ENCODE results near the gene SLC20A1.
"Not testable (repeated sequence)": the region's sequence is repeated elsewhere in the genome, so short reads cannot be mapped to it uniquely, and the experiment has no call there.

SLC20A1 gene

GRCh38 chr2:112607680-112608438, 37.9 kb upstream of the SLC20A1 start:
- Histone ChIP-seq H3K9me3 (ENCODE audit: control insufficient read depth, low read length) (no peaks in the 10 kb centered on the region), H3K27me3 (ENCODE audit: control insufficient read depth, insufficient read depth, low read length, poor library complexity, severe bottlenecking) (no peaks in the 10 kb centered on the region), H3K4me1 (ENCODE audit: control insufficient read depth, insufficient read depth, low read length) (no peaks in the 10 kb centered on the region), H3K36me3 (ENCODE audit: control insufficient read depth, insufficient read depth, low read length) (no peaks in the 10 kb centered on the region), H3K27ac (ENCODE audit: insufficient read depth, low read depth, low read length, poor library complexity, severe bottlenecking) (no peak overlapping the region), H3K4me3 (ENCODE audit: insufficient read depth, low read depth, low read length) (no peak overlapping the region)
- WGBS, 2 experiments: 91 to 92% methylated on average over 7 to 8 of the region's 8 CpGs

GRCh38 chr2:112609320-112609719, 36.4 kb upstream of the SLC20A1 start:
- H3K4me1 ChIP-seq (ENCODE audit: control insufficient read depth, insufficient read depth, low read length); H3K27ac ChIP-seq (ENCODE audit: insufficient read depth, low read depth, low read length, poor library complexity, severe bottlenecking); H3K4me3 ChIP-seq (ENCODE audit: insufficient read depth, low read depth, low read length); H3K36me3 ChIP-seq (ENCODE audit: control insufficient read depth, insufficient read depth, low read length); H3K9me3 ChIP-seq (ENCODE audit: control insufficient read depth, low read length); H3K27me3 ChIP-seq (ENCODE audit: control insufficient read depth, insufficient read depth, low read length, poor library complexity, severe bottlenecking): not testable (repeated sequence)
- WGBS, 2 experiments: 89 to 92% methylated on average over 4 of the region's 4 CpGs

- not testable (repeated sequence) for H3K27ac ChIP-seq (ENCODE audit: insufficient read depth, low read depth, low read length, poor library complexity, severe bottlenecking); H3K9me3 ChIP-seq (ENCODE audit: control insufficient read depth, low read length); H3K4me3 ChIP-seq (ENCODE audit: insufficient read depth, low read depth, low read length); H3K4me1 ChIP-seq (ENCODE audit: control insufficient read depth, insufficient read depth, low read length); H3K36me3 ChIP-seq (ENCODE audit: control insufficient read depth, insufficient read depth, low read length); H3K27me3 ChIP-seq (ENCODE audit: control insufficient read depth, insufficient read depth, low read length, poor library complexity, severe bottlenecking)
- WGBS, 2 experiments: 80 to 100% methylated on average over 1 of the region's 1 CpG
Measured at GRCh38 chr2:112612283-112612682, 33.5 kb upstream of the SLC20A1 start.

GRCh38 chr2:112614201-112614840, 31.4 kb upstream of the SLC20A1 start:
- no peak overlapping the region for H3K27ac ChIP-seq (ENCODE audit: insufficient read depth, low read depth, low read length, poor library complexity, severe bottlenecking)
- whole genome bisulfite sequencing, 2 experiments: 38 to 41% methylated on average over 13 of the region's 13 CpGs
- H3K36me3 ChIP-seq (ENCODE audit: control insufficient read depth, insufficient read depth, low read length): no peaks in the 10 kb centered on the region
- H3K9me3 ChIP-seq (ENCODE audit: control insufficient read depth, low read length): no peaks in the 10 kb centered on the region
- no peak overlapping the region for H3K4me3 ChIP-seq (ENCODE audit: insufficient read depth, low read depth, low read length)
- H3K4me1 ChIP-seq (ENCODE audit: control insufficient read depth, insufficient read depth, low read length): peaks cover 8% of the 10 kb centered on the region
- H3K27me3 ChIP-seq (ENCODE audit: control insufficient read depth, insufficient read depth, low read length, poor library complexity, severe bottlenecking): no peaks in the 10 kb centered on the region

- no peak overlapping the region for H3K4me3 ChIP-seq (ENCODE audit: insufficient read depth, low read depth, low read length)
- H3K4me1 ChIP-seq (ENCODE audit: control insufficient read depth, insufficient read depth, low read length): peaks cover 8% of the 10 kb centered on the region
- H3K27me3 ChIP-seq (ENCODE audit: control insufficient read depth, insufficient read depth, low read length, poor library complexity, severe bottlenecking): no peaks in the 10 kb centered on the region
- no peaks in the 10 kb centered on the region for H3K9me3 ChIP-seq (ENCODE audit: control insufficient read depth, low read length)
- no peak overlapping the region for H3K27ac ChIP-seq (ENCODE audit: insufficient read depth, low read depth, low read length, poor library complexity, severe bottlenecking)
- H3K36me3 ChIP-seq (ENCODE audit: control insufficient read depth, insufficient read depth, low read length): no peaks in the 10 kb centered on the region
- 95% methylated on average over 8 of the region's 8 CpGs for WGBS, 2 experiments
Measured at GRCh38 chr2:112615051-112615450, 30.7 kb upstream of the SLC20A1 start.

GRCh38 chr2:112615798-112616197, 29.9 kb upstream of the SLC20A1 start:
- 93 to 94% methylated on average over 2 of the region's 2 CpGs for WGBS, 2 experiments
- not testable (repeated sequence) for H3K9me3 ChIP-seq (ENCODE audit: control insufficient read depth, low read length); H3K27me3 ChIP-seq (ENCODE audit: control insufficient read depth, insufficient read depth, low read length, poor library complexity, severe bottlenecking); H3K36me3 ChIP-seq (ENCODE audit: control insufficient read depth, insufficient read depth, low read length); H3K4me1 ChIP-seq (ENCODE audit: control insufficient read depth, insufficient read depth, low read length); H3K27ac ChIP-seq (ENCODE audit: insufficient read depth, low read depth, low read length, poor library complexity, severe bottlenecking); H3K4me3 ChIP-seq (ENCODE audit: insufficient read depth, low read depth, low read length)

- Histone ChIP-seq H3K27me3 (ENCODE audit: control insufficient read depth, insufficient read depth, low read length, poor library complexity, severe bottlenecking) (no peaks in the 10 kb centered on the region), H3K4me1 (ENCODE audit: control insufficient read depth, insufficient read depth, low read length) (peaks cover 8% of the 10 kb centered on the region), H3K36me3 (ENCODE audit: control insufficient read depth, insufficient read depth, low read length) (no peaks in the 10 kb centered on the region), H3K27ac (ENCODE audit: insufficient read depth, low read depth, low read length, poor library complexity, severe bottlenecking) (no peak overlapping the region), H3K9me3 (ENCODE audit: control insufficient read depth, low read length) (no peaks in the 10 kb centered on the region), H3K4me3 (ENCODE audit: insufficient read depth, low read depth, low read length) (no peak overlapping the region)
- 80 to 86% methylated on average over 4 to 5 of the region's 6 CpGs for WGBS, 2 experiments
Measured at GRCh38 chr2:112618383-112618782, 27.4 kb upstream of the SLC20A1 start.

GRCh38 chr2:112621790-112622527, 23.8 kb upstream of the SLC20A1 start:
- Histone ChIP-seq H3K36me3 (ENCODE audit: control insufficient read depth, insufficient read depth, low read length) (no peaks in the 10 kb centered on the region), H3K9me3 (ENCODE audit: control insufficient read depth, low read length) (no peaks in the 10 kb centered on the region), H3K4me3 (ENCODE audit: insufficient read depth, low read depth, low read length) (no peak overlapping the region), H3K27ac (ENCODE audit: insufficient read depth, low read depth, low read length, poor library complexity, severe bottlenecking) (no peak overlapping the region), H3K4me1 (ENCODE audit: control insufficient read depth, insufficient read depth, low read length) (no peaks in the 10 kb centered on the region), H3K27me3 (ENCODE audit: control insufficient read depth, insufficient read depth, low read length, poor library complexity, severe bottlenecking) (no peaks in the 10 kb centered on the region)
- WGBS, 2 experiments: 90 to 92% methylated on average over 22 of the region's 22 CpGs

GRCh38 chr2:112622528-112622849, 23.2 kb upstream of the SLC20A1 start:
- no peaks in the 10 kb centered on the region for H3K4me1 ChIP-seq (ENCODE audit: control insufficient read depth, insufficient read depth, low read length)
- no peak overlapping the region for H3K27ac ChIP-seq (ENCODE audit: insufficient read depth, low read depth, low read length, poor library complexity, severe bottlenecking)
- H3K27me3 ChIP-seq (ENCODE audit: control insufficient read depth, insufficient read depth, low read length, poor library complexity, severe bottlenecking): no peaks in the 10 kb centered on the region
- H3K9me3 ChIP-seq (ENCODE audit: control insufficient read depth, low read length): no peaks in the 10 kb centered on the region
- WGBS, 2 experiments: 94 to 100% methylated on average over 1 to 2 of the region's 3 CpGs
- H3K36me3 ChIP-seq (ENCODE audit: control insufficient read depth, insufficient read depth, low read length): no peaks in the 10 kb centered on the region
- H3K4me3 ChIP-seq (ENCODE audit: insufficient read depth, low read depth, low read length): no peak overlapping the region

- Histone ChIP-seq H3K9me3 (ENCODE audit: control insufficient read depth, low read length) (no peaks in the 10 kb centered on the region), H3K36me3 (ENCODE audit: control insufficient read depth, insufficient read depth, low read length) (no peaks in the 10 kb centered on the region), H3K4me3 (ENCODE audit: insufficient read depth, low read depth, low read length) (no peak overlapping the region), H3K27ac (ENCODE audit: insufficient read depth, low read depth, low read length, poor library complexity, severe bottlenecking) (no peak overlapping the region), H3K27me3 (ENCODE audit: control insufficient read depth, insufficient read depth, low read length, poor library complexity, severe bottlenecking) (no peaks in the 10 kb centered on the region), H3K4me1 (ENCODE audit: control insufficient read depth, insufficient read depth, low read length) (no peaks in the 10 kb centered on the region)
- 91 to 92% methylated on average over 11 of the region's 11 CpGs for WGBS, 2 experiments
Measured at GRCh38 chr2:112623913-112624777, 21.6 kb upstream of the SLC20A1 start.
